GM18868 (cell line): ENCODE results near the gene FAM170B.

Source experiments
- ATAC-seq: cut with Tn5 transposase; IDR thresholded peaks from one replicate; pipeline ENCODE4 v1.9.1; 2021; ENCODE audit warnings: mild to moderate bottlenecking, moderate library complexity; ENCODE audit not compliant: unreplicated experiment

FAM170B gene

GRCh38 chr10:49170632-49171325 is 37.0 kb upstream of the FAM170B start:
- no peak for ATAC-seq

- ATAC-seq = no peak
Measured at GRCh38 chr10:49169776-49170175, 36.0 kb upstream of the FAM170B start.

GRCh38 chr10:49168831-49169500 is 35.1 kb upstream of the FAM170B start:
- no peak for ATAC-seq

GRCh38 chr10:49168171-49168540 is 34.3 kb upstream of the FAM170B start:
- no peak for ATAC-seq

- ATAC-seq = no peak
Measured at GRCh38 chr10:49167425-49168170, 33.8 kb upstream of the FAM170B start.

GRCh38 chr10:49166484-49167400 is 32.9 kb upstream of the FAM170B start:
- ATAC-seq = no peak

- ATAC-seq = no peak
Measured at GRCh38 chr10:49165821-49166483, 32.1 kb upstream of the FAM170B start.

- no peak for ATAC-seq
Measured at GRCh38 chr10:49165259-49165658, 31.4 kb upstream of the FAM170B start.

GRCh38 chr10:49164559-49165188 is 30.9 kb upstream of the FAM170B start:
- ATAC-seq = peak; percentile 94

- ATAC-seq = no peak
Measured at GRCh38 chr10:49163741-49164140, 29.9 kb upstream of the FAM170B start.

- no peak for ATAC-seq
Measured at GRCh38 chr10:49162761-49163310, 29.0 kb upstream of the FAM170B start.

- no peak for ATAC-seq
Measured at GRCh38 chr10:49162063-49162462, 28.2 kb upstream of the FAM170B start.

- no peak for ATAC-seq
Measured at GRCh38 chr10:49161411-49161997, 27.7 kb upstream of the FAM170B start.

GRCh38 chr10:49160814-49161213 is 27.0 kb upstream of the FAM170B start:
- no peak for ATAC-seq

- no peak for ATAC-seq
Measured at GRCh38 chr10:49160110-49160509, 26.3 kb upstream of the FAM170B start.

GRCh38 chr10:49158915-49159314 is 25.1 kb upstream of the FAM170B start:
- no peak for ATAC-seq

- no peak for ATAC-seq
Measured at GRCh38 chr10:49158404-49158803, 24.6 kb upstream of the FAM170B start.

- no peak for ATAC-seq
Measured at GRCh38 chr10:49157229-49157628, 23.4 kb upstream of the FAM170B start.

- ATAC-seq = no peak
Measured at GRCh38 chr10:49154641-49155040, 20.8 kb upstream of the FAM170B start.
